Hematopoietic multipotent progenitor cell treated with erythropoietin and hydrocortisone succinate and interleukin-3 and kit ligand, for 17 days (in vitro differentiated cells): ENCODE data around the gene NCOA5.

Experiments used
- DNase-seq: peaks from one replicate; pipeline ENCODE4 v3.0.0-alpha.2; 2015; ENCODE audit warnings: low spot score

NCOA5 gene

GRCh38 chr20:46089417-46090388 is at the start of gene NCOA5:
Gene NCOA5, minus strand, starts transcription at chr20:46089962. Its CDS starts 10,538 bp downstream, at chr20:46079424.
- DNase-seq = peak; percentile 93

- no peak for DNase-seq
Observed at GRCh38 chr20:46139266-46139889, 49.6 kb upstream of the NCOA5 start.

GRCh38 chr20:46137816-46138215 is 48.1 kb upstream of the NCOA5 start:
- no peak for DNase-seq

GRCh38 chr20:46135856-46136633 is 46.3 kb upstream of the NCOA5 start:
- no peak for DNase-seq

GRCh38 chr20:46134716-46135115 is 45.0 kb upstream of the NCOA5 start:
- DNase-seq = no peak

GRCh38 chr20:46133886-46134654 is 44.3 kb upstream of the NCOA5 start:
- no peak for DNase-seq

GRCh38 chr20:46132705-46133120 is 43.0 kb upstream of the NCOA5 start:
- DNase-seq = peak; percentile 14

GRCh38 chr20:46131396-46131795 is 41.6 kb upstream of the NCOA5 start:
- no peak for DNase-seq

GRCh38 chr20:46130534-46130933 is 40.8 kb upstream of the NCOA5 start:
- no peak for DNase-seq

- DNase-seq = no peak
Observed at GRCh38 chr20:46129955-46130481, 40.3 kb upstream of the NCOA5 start.

- DNase-seq = no peak
Observed at GRCh38 chr20:46128310-46129151, 38.8 kb upstream of the NCOA5 start.

GRCh38 chr20:46127396-46128010 is 37.7 kb upstream of the NCOA5 start:
- DNase-seq = no peak

GRCh38 chr20:46126440-46127056 is 36.8 kb upstream of the NCOA5 start:
- no peak for DNase-seq

- DNase-seq = no peak
Observed at GRCh38 chr20:46123482-46124245, 33.9 kb upstream of the NCOA5 start.

GRCh38 chr20:46122516-46123481 is 33.0 kb upstream of the NCOA5 start:
- no peak for DNase-seq

- no peak for DNase-seq
Observed at GRCh38 chr20:46122071-46122470, 32.3 kb upstream of the NCOA5 start.

GRCh38 chr20:46121184-46121930 is 31.6 kb upstream of the NCOA5 start:
- DNase-seq = no peak
